Measurements from ENCODE around the gene ZNF776. TPM values are rescaled to one million over a fixed set of nuclear protein-coding genes. Genes with fewer than 3 reads are reported as not detected.

The ZNF776 gene
- total RNA-seq, 1 donor from 2014 or later = 30.4 TPM

- Mint-ChIP-seq H3K27me3 (ENCODE audit: low read depth) (no peaks in the 10 kb centered on the region), H3K9me3 (peaks cover 11% of the 10 kb centered on the region), H3K4me3 (peak within 1 kb of the TSS; percentile 91), H3K27ac (peak within 1 kb of the TSS; percentile 94), H3K4me1 (peaks cover 17% of the 10 kb centered on the region), H3K36me3 (peaks cover 48% of the 10 kb centered on the region)
- TF ChIP-seq CTCF (IDR thresholded peaks at IDR 0.05; ENCODE audit: unreplicated experiment) = no peak
- peak; percentile 57 to 79 for DNase-seq (ENCODE audit: low spot score in 2 of 2, unreplicated experiment in 2 of 2)
Measured at GRCh38 chr19:57769345-57770131, 22.9 kb downstream of the ZNF776 start, which contains the start of gene ZNF586. Gene ZNF586, plus strand, starts transcription at chr19:57769676. Its CDS starts 167 bp downstream, at chr19:57769843.

GRCh38 chr19:57771417-57771816, 24.8 kb downstream of the ZNF776 start:
- Mint-ChIP-seq H3K27me3 (ENCODE audit: low read depth) (no peaks in the 10 kb centered on the region), H3K4me1 (peaks cover 17% of the 10 kb centered on the region), H3K27ac (peak overlapping the region; percentile 31), H3K4me3 (peak overlapping the region; percentile 91), H3K9me3 (peaks cover 18% of the 10 kb centered on the region), H3K36me3 (peaks cover 53% of the 10 kb centered on the region)
- no peak for DNase-seq (ENCODE audit: low spot score in 2 of 2, unreplicated experiment in 2 of 2)
- TF ChIP-seq CTCF (IDR thresholded peaks at IDR 0.05; ENCODE audit: unreplicated experiment) = no peak

GRCh38 chr19:57773488-57773887, 26.9 kb downstream of the ZNF776 start:
- H3K4me3 Mint-ChIP-seq = no peak overlapping the region
- no peak for DNase-seq (ENCODE audit: low spot score in 2 of 2, unreplicated experiment in 2 of 2)
- peaks cover 61% of the 10 kb centered on the region for H3K36me3 Mint-ChIP-seq
- no peaks in the 10 kb centered on the region for H3K27me3 Mint-ChIP-seq (ENCODE audit: low read depth)
- H3K27ac Mint-ChIP-seq = no peak overlapping the region
- TF ChIP-seq CTCF (IDR thresholded peaks at IDR 0.05; ENCODE audit: unreplicated experiment) = no peak
- peaks cover 17% of the 10 kb centered on the region for H3K4me1 Mint-ChIP-seq
- peaks cover 31% of the 10 kb centered on the region for H3K9me3 Mint-ChIP-seq

- H3K4me1 Mint-ChIP-seq = no peaks in the 10 kb centered on the region
- H3K36me3 Mint-ChIP-seq = peaks cover 82% of the 10 kb centered on the region
- peaks cover 57% of the 10 kb centered on the region for H3K9me3 Mint-ChIP-seq
- H3K4me3 Mint-ChIP-seq = no peak overlapping the region
- H3K27me3 Mint-ChIP-seq (ENCODE audit: low read depth) = no peaks in the 10 kb centered on the region
- no peak for TF ChIP-seq CTCF (IDR thresholded peaks at IDR 0.05; ENCODE audit: unreplicated experiment)
- DNase-seq (ENCODE audit: low spot score in 2 of 2, unreplicated experiment in 2 of 2) = no peak
- no peak overlapping the region for H3K27ac Mint-ChIP-seq
Measured at GRCh38 chr19:57776764-57777296, 30.2 kb downstream of the ZNF776 start.

GRCh38 chr19:57778336-57778735, 31.7 kb downstream of the ZNF776 start:
- Mint-ChIP-seq H3K36me3 (peaks cover 77% of the 10 kb centered on the region), H3K4me3 (no peak overlapping the region), H3K27me3 (ENCODE audit: low read depth) (no peaks in the 10 kb centered on the region), H3K27ac (no peak overlapping the region), H3K9me3 (peaks cover 53% of the 10 kb centered on the region), H3K4me1 (no peaks in the 10 kb centered on the region)
- no peak for TF ChIP-seq CTCF (IDR thresholded peaks at IDR 0.05; ENCODE audit: unreplicated experiment)
- no peak for DNase-seq (ENCODE audit: low spot score in 2 of 2, unreplicated experiment in 2 of 2)

Data from mesothelial cell of epicardium (in vitro differentiated cells).